Right lobe of liver (tissue), 4 donors: ENCODE results near the gene SEMA6B.

ENCODE experiments used
- POLR2A ChIP-seq: fragments of 450-650 bp; IDR thresholded peaks from one replicate; pipeline ENCODE4 v1.6.1; 2017; ENCODE audit warnings: antibody characterized with exemption, mild to moderate bottlenecking
- TF ChIP-seq, protein P1 (sequence below), 4 donors: fragments of 200-600 bp in 3 of 4; fragments of 450-650 bp in 1 of 4; IDR thresholded peaks; one replicate each; pipeline versions ENCODE4 v1.5.1 to v1.8.0; 2016 to 2022; ENCODE audit warnings: antibody characterized with exemption in 4 of 4, mild to moderate bottlenecking in 2 of 4
- donor health status: DM: no; HTN: no; CAD: no.
- donor health status: DM: no; HTN: no; CAD: no.
- donor health status: DM: no; HTN: yes; CAD: no.

DNA sequence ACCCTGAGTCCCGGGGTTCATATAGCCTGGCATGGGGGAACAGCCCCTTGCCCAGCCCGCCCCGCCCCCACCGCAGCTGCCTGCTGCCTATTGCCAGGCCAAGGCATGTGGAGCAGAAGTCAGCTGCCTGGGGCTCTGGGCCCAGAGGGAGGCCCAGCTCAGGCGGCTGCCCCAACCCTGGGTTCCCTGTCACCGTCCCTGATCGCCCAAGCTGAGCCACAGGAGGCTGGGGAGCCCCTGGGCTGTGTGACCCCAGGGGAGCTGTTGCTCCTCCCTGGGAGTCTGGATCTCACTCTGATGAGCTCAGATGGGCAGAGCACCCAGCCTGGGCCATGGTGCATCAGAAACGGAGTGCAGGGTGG lies 42.6 kb downstream of the SEMA6B start:
- TF ChIP-seq, protein P1, sequence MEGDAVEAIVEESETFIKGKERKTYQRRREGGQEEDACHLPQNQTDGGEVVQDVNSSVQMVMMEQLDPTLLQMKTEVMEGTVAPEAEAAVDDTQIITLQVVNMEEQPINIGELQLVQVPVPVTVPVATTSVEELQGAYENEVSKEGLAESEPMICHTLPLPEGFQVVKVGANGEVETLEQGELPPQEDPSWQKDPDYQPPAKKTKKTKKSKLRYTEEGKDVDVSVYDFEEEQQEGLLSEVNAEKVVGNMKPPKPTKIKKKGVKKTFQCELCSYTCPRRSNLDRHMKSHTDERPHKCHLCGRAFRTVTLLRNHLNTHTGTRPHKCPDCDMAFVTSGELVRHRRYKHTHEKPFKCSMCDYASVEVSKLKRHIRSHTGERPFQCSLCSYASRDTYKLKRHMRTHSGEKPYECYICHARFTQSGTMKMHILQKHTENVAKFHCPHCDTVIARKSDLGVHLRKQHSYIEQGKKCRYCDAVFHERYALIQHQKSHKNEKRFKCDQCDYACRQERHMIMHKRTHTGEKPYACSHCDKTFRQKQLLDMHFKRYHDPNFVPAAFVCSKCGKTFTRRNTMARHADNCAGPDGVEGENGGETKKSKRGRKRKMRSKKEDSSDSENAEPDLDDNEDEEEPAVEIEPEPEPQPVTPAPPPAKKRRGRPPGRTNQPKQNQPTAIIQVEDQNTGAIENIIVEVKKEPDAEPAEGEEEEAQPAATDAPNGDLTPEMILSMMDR (IDR thresholded peaks at IDR 0.05), result no peak
- TF ChIP-seq POLR2A, result no peak
